GM12873 (cell line): ENCODE measurements around the gene DNAJB11.

Experiments
- TF ChIP-seq, protein P1 (sequence below): IDR thresholded peaks from 2 replicates; pipeline ENCODE4 v1.5.1; 2012; ENCODE audit warnings: low read depth, mild to moderate bottlenecking, moderate library complexity, low read length, control low read depth; ENCODE audit not compliant: insufficient read depth; ENCODE audit errors: missing control alignments

DNAJB11 gene

GRCh38 chr3:186617036-186617946 lies 46.8 kb downstream of the DNAJB11 start:
- TF ChIP-seq, protein P1, sequence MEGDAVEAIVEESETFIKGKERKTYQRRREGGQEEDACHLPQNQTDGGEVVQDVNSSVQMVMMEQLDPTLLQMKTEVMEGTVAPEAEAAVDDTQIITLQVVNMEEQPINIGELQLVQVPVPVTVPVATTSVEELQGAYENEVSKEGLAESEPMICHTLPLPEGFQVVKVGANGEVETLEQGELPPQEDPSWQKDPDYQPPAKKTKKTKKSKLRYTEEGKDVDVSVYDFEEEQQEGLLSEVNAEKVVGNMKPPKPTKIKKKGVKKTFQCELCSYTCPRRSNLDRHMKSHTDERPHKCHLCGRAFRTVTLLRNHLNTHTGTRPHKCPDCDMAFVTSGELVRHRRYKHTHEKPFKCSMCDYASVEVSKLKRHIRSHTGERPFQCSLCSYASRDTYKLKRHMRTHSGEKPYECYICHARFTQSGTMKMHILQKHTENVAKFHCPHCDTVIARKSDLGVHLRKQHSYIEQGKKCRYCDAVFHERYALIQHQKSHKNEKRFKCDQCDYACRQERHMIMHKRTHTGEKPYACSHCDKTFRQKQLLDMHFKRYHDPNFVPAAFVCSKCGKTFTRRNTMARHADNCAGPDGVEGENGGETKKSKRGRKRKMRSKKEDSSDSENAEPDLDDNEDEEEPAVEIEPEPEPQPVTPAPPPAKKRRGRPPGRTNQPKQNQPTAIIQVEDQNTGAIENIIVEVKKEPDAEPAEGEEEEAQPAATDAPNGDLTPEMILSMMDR: peak; percentile 97

DNA sequence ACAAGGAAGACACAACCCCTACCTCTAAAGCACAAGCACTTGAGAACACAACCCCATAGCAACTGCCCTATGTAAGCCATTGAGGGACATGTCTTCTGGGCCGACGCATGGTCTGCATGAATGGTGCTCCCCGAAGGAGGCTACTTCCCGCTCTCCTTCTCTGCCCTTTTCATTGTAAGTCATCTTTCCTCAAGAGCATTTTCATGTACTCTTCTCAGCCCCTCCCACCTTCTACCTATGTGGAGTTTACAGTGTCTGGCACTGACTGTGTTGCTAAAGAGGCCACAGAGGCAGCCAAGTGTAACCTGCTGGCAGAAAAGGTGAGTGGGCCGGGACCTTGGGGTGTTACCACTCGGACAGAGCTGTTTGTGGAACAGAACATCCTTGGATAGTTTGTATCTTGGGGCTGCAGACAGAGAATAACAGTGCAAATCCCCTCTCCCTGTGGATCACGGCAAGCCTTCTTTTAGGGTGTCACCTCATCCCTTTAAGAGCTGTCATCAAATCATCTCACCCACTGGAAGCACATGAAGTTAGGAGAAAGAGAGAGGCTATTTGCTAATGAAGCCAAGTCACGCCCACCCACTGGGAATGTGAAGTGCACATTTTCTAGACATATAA lies 47.9 kb downstream of the DNAJB11 start:
- TF ChIP-seq, protein P1: no peak

DNA sequence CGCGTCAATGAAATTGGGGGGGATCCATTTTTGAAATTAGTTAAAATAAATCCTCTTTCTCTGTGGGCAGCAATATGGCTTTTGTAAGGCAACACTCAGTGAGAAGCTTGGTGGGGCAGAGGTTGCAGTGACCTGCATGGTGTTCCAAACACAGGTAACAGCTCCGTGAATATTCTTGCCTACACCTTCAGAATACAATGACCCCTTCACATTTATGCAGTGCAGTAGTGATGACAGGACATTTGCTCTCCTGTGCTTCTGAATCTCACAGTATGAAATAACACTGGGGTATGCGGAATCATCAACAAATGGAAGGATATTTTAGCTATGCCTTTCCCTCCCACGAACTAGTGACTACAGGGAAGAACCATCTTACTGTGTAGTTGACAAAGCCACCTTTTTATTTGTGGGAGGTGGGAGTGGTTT lies 49.3 kb downstream of the DNAJB11 start:
- TF ChIP-seq, protein P1: no peak

DNA sequence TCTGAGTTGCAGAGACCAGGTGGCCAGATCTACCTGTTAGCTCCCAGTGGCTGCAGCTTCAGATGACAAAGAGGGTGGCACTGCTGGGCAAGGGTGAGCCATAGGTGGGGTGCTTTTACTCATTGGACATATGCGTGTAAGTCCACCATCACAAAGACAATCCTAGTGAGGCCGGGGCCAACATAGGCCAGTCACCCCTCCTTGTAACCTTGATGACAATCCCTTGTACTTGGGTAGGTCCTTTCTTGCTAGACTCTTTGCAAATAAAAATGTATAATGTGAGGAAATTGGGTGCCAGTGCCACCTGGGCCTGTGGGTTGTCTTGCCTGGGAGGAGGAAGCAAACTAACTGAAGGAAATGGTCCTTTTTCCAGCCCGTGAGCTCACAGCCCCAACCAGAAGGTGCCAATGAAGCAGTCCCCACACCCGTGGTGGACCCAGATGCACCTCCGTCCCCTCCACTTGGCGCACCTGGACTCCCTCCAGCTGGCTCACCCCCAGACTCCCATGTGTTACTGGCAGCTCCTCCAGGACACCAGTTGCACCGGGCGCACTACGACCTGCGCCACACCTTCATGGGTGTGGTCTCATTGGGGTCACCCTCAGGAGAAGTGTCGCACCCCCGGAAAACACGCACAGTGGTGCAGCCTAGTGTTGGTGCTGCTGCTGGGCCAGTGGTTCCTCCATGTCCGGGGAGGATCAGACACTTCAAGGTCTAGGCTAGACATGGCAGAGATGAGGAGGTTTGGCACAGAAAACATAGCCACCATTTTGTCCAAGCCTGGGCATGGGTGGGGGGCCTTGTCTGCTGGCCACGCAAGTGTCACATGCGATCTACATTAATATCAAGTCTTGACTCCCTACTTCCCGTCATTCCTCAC lies 49.9 kb downstream of the DNAJB11 start:
- TF ChIP-seq, protein P1: no peak

DNA sequence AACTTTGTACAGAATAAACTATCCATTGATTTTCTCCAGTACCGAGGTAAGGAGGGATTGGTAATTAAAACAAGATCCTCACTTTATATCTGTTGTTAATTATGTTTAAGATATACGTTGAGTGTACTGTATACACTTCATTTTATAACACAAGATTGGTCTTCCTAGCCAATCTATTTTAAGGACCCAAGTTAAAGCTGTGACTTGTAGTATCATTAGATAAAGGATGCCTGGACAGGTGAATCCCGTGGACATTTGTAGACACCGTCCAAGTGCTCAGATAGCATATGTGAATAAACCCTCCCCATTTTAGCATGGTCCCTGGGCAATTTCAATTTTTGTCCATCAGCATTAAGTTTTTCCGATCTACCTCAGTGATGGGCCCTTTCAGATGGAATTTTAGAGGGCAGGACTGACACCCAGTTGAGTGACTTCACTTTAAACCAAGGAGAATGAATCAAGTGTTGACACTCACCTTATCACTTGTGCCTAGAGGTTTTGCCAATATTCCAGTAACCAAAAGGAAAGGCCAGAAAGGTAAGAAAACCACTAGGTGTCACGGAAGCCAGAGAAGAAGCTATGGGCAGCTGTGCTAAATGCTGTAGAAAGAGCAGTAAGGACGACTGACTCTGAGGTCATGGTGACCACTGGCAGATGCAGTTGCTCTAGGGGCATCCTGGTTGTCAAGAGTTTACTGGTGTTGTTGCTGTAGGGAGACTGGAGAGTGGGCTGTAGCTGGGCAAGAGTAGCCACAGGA lies 51.6 kb downstream of the DNAJB11 start:
- TF ChIP-seq, protein P1: no peak

DNA sequence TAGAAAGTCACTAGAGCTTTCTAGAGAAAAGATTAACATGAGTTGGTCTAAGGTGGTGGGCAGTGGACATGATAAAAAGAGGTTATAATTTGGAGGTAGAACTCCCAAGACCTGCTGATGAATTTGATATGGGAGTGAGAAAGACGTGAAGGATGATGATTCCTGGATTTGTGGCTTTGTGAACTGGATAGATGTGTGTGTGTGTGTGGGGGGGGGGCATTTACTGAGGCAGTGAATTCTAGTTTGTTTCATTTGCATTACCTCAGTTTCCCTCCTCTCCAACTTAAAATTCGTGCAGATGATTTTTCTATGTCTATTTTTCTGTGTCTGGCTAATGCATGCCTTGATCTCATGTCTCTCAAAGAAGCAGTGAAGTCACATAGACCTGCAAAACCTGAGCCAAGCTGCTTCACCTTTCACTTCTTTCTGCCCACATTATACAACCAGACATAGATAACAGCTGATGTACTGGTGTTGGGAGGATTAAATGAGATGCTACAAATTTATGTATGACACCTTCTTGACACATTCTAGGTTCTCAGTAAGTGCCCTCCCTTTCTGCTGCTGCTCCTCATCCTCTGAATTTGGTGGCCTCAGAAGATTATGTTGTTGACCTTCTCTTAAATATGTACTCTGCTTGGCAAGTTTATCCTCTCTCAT lies 52.3 kb downstream of the DNAJB11 start:
- TF ChIP-seq, protein P1: no peak
